Urothelium cell line (cell line): ENCODE measurements around the gene MARF1.
"Not testable (repeated sequence)": the region's sequence is repeated elsewhere in the genome, so short reads cannot be mapped to it uniquely, and the experiment has no call there.

Experiments used
- DNase-seq: peaks from one replicate; pipeline ENCODE4 v3.0.0; 2011; ENCODE audit warnings: low spot score, mixed read lengths
- FAIRE-seq: peaks from 2 replicates; lab custom pipeline; 2011; peaks lifted over from hg19 to GRCh38; lab: Jason Lieb, UNC

The MARF1 gene, protein sequence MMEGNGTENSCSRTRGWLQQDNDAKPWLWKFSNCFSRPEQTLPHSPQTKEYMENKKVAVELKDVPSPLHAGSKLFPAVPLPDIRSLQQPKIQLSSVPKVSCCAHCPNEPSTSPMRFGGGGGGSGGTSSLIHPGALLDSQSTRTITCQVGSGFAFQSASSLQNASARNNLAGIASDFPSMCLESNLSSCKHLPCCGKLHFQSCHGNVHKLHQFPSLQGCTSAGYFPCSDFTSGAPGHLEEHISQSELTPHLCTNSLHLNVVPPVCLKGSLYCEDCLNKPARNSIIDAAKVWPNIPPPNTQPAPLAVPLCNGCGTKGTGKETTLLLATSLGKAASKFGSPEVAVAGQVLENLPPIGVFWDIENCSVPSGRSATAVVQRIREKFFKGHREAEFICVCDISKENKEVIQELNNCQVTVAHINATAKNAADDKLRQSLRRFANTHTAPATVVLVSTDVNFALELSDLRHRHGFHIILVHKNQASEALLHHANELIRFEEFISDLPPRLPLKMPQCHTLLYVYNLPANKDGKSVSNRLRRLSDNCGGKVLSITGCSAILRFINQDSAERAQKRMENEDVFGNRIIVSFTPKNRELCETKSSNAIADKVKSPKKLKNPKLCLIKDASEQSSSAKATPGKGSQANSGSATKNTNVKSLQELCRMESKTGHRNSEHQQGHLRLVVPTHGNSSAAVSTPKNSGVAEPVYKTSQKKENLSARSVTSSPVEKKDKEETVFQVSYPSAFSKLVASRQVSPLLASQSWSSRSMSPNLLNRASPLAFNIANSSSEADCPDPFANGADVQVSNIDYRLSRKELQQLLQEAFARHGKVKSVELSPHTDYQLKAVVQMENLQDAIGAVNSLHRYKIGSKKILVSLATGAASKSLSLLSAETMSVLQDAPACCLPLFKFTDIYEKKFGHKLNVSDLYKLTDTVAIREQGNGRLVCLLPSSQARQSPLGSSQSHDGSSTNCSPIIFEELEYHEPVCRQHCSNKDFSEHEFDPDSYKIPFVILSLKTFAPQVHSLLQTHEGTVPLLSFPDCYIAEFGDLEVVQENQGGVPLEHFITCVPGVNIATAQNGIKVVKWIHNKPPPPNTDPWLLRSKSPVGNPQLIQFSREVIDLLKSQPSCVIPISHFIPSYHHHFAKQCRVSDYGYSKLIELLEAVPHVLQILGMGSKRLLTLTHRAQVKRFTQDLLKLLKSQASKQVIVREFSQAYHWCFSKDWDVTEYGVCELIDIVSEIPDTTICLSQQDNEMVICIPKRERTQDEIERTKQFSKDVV (N-terminal part only)

DNA sequence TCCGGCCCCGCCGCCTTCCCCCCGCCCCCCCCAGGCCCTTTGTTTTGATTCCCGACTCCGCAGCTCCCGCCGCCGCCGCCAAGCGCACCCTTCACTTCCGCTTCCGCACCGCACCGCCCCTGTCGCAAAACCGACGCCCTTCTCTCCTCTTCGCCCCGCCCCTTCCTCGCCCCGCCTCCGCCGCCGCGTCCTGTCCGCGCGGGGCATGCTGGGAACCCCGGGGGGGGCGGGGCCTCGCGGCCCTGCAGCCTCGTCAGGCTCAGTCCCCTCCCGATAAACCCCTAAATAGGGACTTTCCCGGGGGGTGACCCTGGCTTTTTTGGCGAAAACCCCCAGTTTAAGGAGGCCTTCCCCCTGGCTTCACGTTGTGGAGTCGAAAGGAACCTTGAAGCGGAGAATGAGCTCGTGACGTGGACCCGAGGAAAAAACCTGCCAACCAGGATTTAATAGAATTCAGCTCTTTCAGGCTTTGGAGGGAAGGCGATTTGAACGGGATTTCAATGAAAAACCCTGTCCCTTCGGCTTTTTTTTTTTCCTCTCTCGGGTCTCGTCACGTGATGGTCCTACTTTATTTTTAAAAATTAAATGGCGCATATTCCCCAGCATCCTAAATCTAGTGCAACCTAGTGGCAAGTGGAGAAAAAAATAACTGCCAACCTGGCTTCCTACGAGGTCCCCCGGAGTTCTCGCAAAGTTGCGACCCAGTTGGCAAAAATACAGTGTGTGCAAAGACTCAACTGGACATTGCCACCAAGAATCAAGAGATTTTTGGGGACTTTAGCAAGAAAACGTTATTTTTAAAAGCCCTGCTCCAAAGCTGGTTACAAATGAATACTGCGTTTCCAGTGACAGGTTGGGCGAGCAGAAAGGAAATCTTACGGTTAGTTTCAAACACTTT, at the start of gene MARF1:
Gene MARF1 (minus strand): TSS at position 107 of the 898 bp plus-strand sequence. CDS start 3,921 bp downstream, outside the sequence.
- FAIRE-seq (no peak), DNase-seq (peak; percentile 88)

GRCh38 chr16:15692508-15692907, 49.6 kb upstream of the MARF1 start:
- FAIRE-seq, DNase-seq: not testable (repeated sequence)

GRCh38 chr16:15691046-15691445, 48.1 kb upstream of the MARF1 start:
- DNase-seq: no peak
- FAIRE-seq: no peak

GRCh38 chr16:15690296-15690695, 47.3 kb upstream of the MARF1 start:
- no peak for FAIRE-seq
- no peak for DNase-seq

DNA sequence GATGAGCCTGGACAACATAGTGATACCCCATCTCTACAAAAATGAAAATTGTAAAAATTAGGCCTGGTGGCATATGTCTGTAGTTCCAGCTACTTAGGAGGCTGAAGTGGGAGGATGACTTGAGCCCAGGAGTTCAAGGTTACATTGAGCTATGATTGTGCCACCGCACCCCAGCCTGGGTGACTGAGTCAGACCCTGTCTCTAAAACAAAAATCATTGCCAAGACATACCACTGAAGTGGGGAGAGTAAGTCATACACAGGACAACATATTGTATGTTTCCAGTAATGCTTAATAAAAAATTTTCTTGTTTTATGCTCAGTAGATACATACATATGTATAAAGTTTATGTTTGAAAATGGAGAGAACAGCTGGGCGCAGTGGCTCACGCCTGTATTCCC, 46.3 kb upstream of the MARF1 start:
- no peak for DNase-seq
- no peak for FAIRE-seq

DNA sequence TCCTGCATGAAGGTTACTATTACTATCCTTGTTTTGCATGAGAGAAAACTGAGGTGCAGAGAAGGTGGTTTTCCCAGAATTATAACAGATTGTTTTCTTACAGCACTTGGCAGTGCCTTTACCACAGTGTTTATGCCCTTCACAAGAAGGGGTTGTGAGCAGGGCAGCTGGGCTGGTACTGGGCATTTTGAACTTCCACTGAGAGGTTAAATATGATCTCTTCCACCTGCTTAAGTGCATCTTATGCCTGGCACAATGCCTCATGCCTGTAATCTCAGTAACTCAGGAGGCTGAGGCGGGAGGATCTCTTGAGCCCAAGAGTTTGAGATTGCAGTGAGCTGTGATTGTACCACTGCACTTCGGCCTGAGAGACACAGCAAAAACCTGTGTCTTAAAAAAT, 43.3 kb upstream of the MARF1 start:
- DNase-seq (no peak), FAIRE-seq (no peak)

DNA sequence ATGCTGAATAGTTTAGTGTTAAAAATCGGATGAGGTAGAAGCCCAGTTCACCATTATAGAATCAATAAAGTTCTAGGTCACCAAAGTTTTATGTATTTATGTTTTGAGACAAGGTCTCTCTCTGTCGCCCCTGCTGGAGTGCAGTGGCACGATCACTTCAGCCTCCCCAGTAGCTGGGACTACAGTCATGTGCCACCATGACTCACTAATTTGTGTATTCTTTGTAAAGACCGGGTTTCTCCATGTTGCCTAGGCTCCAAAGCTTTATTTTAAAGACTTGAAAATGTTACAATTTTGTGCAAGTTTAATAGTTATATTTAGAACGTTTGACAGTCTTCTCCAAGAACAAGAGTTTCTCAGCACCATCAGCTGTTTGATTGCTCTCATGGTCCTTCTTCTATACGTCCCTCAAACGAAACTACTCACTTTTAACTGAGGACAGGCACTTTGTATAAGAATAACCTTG, 39.2 kb upstream of the MARF1 start:
- FAIRE-seq (no peak), DNase-seq (peak; percentile 24)

DNA sequence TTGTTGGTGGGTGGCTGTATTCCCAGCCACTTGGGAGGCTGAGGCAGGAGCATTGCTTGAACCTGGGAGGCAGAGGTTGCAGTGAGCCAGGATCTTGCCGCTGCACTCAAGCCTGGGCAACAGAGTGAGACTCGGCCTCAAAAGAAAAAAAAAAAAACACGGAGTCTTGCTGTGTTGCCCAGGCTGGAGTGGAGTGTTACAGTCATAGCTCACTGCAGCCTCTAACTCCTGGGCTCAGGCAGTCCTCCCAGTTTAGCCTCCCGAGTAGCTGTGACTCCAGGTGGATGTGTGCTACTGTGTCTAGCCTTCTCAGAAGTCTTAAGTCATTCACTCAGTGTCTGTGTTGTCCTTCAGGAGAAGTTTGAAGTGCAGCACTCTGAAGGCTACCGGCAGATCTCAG, 34.5 kb upstream of the MARF1 start:
- no peak for DNase-seq
- FAIRE-seq: no peak

DNA sequence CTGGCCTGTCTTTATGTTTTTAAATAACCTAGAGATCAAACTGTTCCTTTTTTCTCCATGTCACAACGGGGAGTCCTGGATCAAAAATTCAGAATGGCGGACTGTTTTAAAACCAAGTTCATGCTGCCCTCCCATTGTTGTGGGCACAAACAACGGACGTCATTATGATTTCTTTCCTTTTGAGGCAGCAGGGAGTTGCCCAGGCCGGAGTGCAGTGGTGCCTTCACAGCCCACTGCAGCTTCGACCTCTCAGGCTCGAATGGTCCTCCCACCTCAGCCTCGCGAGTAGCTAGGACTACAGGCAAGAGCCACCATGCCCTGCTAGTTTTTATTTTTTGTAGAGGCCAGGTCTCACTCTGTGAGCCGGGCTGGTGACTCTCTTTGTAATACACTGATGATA, 33.6 kb upstream of the MARF1 start:
- no peak for FAIRE-seq
- no peak for DNase-seq

DNA sequence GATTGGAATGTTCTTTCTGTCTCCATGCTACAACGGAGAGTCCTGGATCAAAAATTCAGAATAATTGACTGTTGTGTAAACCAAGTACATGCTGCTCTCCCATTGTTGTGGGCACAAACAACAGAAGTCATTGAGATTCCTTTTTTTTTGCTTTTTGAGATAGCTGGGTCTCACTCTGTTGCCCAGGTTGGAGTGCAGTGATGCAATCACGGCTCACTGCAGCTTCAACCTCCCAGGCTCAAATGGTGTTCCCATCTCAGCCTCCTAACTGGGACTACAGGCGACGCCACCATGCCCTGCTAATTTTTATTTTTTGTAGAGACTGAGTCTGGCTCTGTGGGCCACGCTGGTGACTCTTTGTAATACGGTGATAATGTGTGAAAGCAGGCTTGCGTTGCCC, 31.6 kb upstream of the MARF1 start:
- FAIRE-seq (no peak), DNase-seq (no peak)

GRCh38 chr16:15672514-15673167, 29.7 kb upstream of the MARF1 start:
- FAIRE-seq: no peak

DNA sequence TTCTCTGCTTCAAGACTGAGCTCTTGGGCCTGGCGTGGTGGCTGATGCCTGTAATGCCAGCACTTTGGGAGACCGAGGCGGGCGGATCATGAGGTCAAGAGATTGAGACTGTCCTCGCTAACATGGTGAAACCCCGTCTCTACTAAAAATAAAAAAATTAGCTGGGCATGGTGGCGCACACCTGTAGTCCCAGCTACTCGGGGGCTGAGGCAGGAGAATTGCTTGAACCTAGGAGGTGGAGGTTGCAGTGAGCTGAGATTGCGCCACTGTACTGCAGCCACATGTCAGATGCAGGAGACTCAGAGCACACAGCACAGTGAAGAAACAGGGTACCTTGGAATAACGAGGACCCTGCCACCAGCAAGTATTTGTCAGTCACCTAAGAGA, 29.2 kb upstream of the MARF1 start:
- DNase-seq, FAIRE-seq: not testable (repeated sequence)

More at GRCh38 chr16:15672514-15673167, 29.7 kb upstream of the MARF1 start:
- peak; percentile 91 for DNase-seq

DNA sequence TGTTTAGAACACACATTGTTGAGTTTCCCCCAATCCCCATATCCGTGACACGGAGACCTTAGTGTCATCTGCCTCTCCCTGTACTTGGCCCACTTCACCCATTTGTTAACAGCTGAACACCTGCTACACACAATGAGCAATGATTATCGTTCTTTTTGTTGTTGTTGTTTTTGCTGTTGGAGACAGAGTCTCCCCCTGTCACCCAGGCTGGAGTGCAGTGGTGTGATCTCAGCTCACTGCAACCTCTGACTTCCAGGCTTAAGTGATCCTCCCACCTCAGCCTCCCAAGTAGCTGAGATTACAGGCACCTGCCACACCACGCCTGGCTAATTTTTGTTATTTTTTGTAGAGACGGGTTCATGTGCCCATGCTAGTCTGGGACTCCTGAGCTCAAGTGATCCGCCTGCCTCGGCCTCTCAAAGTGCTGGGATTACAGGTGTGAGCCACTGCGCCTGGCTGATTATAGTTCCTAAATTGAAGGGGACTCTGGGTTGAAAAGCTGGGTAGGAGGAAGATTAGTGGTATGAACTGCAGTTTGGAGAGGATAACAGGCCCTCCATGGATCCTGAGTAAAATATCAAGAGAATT, 28.7 kb upstream of the MARF1 start:
- DNase-seq: no peak
- FAIRE-seq: no peak

DNA sequence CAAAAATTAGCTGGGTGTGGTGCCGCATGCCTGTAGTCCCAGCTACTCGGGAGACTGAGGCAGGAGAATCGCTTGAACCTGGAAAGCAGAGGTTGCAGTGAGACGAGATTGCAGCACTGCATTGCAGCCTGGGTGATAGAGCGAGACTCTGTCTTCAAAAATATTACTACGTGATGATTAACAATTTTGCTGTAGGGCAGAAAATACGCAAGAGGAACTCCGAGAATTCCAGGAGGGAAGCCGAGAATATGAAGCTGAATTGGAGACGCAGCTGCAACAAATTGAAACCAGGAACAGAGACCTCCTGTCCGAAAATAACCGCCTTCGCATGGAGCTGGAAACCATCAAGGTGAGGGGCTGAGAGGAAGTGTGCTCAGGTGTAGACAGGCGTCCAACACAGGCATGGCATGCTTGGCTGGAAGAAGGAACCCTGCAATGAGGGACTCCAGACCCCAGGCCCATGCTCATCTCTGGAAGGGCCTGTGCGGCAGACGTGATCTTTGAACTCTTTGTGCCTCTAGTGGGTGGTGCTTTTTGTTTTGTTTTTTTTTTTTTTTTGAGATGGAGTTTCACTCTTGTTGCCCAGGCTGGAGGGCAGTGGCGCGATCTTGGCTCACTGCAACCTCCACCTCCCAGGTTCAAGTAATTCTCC, 24.3 kb upstream of the MARF1 start:
- no peak for FAIRE-seq
- no peak for DNase-seq

DNA sequence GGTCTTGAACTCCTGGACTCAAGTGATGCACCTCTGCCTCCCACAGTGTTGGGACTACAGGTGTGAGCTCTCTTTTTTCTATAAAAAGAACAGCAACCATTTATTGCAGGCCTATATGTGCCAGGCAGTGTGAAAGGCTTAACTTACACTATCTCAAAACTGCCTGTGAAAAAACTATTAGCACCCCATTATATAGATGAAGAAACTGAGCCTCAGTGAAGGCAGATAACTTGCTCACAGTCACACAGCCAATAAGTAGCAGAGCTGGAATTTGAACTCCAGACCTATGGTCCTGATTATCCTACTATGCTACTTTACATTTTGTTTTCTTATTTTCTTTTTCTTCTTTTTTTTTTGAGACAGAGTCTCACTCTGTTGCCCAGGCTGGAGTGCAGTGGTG, 22.2 kb upstream of the MARF1 start:
- DNase-seq (no peak), FAIRE-seq (no peak)

DNA sequence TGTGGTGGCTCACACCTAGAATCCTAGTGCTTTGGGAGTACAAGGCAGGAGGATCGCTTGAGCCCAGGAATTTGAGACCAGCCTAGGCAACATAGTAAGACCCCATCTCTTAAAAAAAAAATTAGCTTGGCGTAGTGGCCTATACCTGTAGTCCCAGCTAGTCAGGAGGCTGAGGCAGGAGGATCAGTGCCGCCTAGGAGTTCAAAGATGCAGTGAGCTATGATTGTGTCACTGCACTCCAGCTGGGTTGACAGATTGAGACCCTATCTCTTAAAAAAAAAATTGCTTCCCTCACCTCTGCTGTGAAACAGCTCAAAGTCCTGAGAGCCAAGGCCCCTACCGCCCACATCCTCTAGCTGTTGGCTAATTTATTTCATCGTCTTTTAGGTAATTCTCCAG, 17.2 kb upstream of the MARF1 start:
- no peak for DNase-seq
- no peak for FAIRE-seq

- FAIRE-seq (no peak), DNase-seq (no peak)
These were observed 15.6 kb upstream of the MARF1 start for GRCh38 chr16:15658556-15658955.

DNA sequence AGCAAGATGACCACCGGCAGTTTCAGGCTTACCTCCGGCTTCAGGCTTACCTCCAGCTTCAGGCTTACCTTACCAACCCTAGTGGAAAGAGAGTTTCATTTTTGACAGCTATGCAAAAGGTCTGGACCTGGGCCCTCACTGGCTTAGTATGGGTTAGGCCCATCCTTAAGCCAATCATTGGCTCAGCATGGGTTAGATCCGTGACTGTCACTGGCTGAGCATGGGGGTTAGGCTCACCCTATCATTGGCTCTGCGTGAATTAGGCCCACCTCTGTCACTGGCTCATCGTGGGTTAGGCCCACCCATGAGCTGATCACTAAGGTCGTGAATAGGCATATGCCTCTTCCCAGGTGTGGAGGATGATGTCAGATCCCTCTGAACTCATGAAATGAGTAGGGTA, 15.2 kb upstream of the MARF1 start:
- DNase-seq (no peak), FAIRE-seq (no peak)
